Loucy (cell line): Measurements from ENCODE around the gene PNLIPRP1.

Experiments used
- H2AFZ ChIP-seq: fragments of 200-600 bp; sonication (generic); 2 replicates; pipeline ENCODE4 v1.6.0; 2016; ENCODE audit warnings: antibody characterized with exemption, mild to moderate bottlenecking, low read length, moderate library complexity
- H3F3A ChIP-seq: fragments of 200-600 bp; 2 replicates; pipeline ENCODE4 v1.6.0; 2016; ENCODE audit warnings: antibody characterized with exemption, low read depth, mild to moderate bottlenecking
- H3K27me3 ChIP-seq: fragments of 200-600 bp; sonication (generic); 2 replicates; pipeline ENCODE4 v1.6.1; 2014; ENCODE audit warnings: low read length, mild to moderate bottlenecking; ENCODE audit not compliant: insufficient read depth, poor library complexity, severe bottlenecking
- H3K36me3 ChIP-seq: fragments of 200-600 bp; sonication (generic); 2 replicates; pipeline ENCODE4 v1.6.1; 2016; ENCODE audit warnings: low read length; ENCODE audit not compliant: insufficient read depth
- H3K4me1 ChIP-seq: fragments of 200-600 bp; sonication (generic); 2 replicates; pipeline ENCODE4 v1.5.1; 2014; ENCODE audit warnings: low read length, mild to moderate bottlenecking; ENCODE audit not compliant: insufficient read depth, poor library complexity, severe bottlenecking
- H3K4me2 ChIP-seq: fragments of 200-600 bp; sonication (generic); 2 replicates; pipeline ENCODE4 v1.6.0; 2014; ENCODE audit warnings: antibody characterized with exemption, low read length, low read depth, mild to moderate bottlenecking; ENCODE audit not compliant: poor library complexity, severe bottlenecking
- H3K4me3 ChIP-seq: fragments of 200-600 bp; sonication (generic); 2 replicates; pipeline ENCODE4 v1.5.1; 2014; ENCODE audit warnings: low read length, mild to moderate bottlenecking, mixed read lengths; ENCODE audit not compliant: poor library complexity, severe bottlenecking
- H3K79me2 ChIP-seq: fragments of 200-600 bp; sonication (generic); 2 replicates; pipeline ENCODE4 v1.6.1; 2014; ENCODE audit warnings: low read length; ENCODE audit not compliant: insufficient read depth
- H3K9ac ChIP-seq: fragments of 200-600 bp; sonication (generic); 2 replicates; pipeline ENCODE4 v1.6.0; 2014; ENCODE audit warnings: mild to moderate bottlenecking, low read depth, low read length, moderate library complexity; ENCODE audit not compliant: poor library complexity, severe bottlenecking
- H3K9me2 ChIP-seq: fragments of 200-600 bp; sonication (generic); replicated peaks from 2 replicates; pipeline ENCODE4 v1.6.1; 2016; ENCODE audit warnings: low read depth, low read length, mixed read lengths
- H3K9me3 ChIP-seq: fragments of 200-600 bp; sonication (generic); 2 replicates; pipeline ENCODE4 v1.6.1; 2014; ENCODE audit warnings: mild to moderate bottlenecking, antibody characterized with exemption, low read length, low read depth; ENCODE audit not compliant: insufficient read depth
- H4K20me1 ChIP-seq: fragments of 200-600 bp; sonication (generic); 2 replicates; pipeline ENCODE4 v1.6.0; 2014; ENCODE audit warnings: antibody characterized with exemption, low read length, mild to moderate bottlenecking; ENCODE audit not compliant: insufficient read depth, poor library complexity, severe bottlenecking
- EZH2phosphoT487 ChIP-seq: fragments of 200-600 bp; IDR thresholded peaks from 2 replicates; pipeline ENCODE4 v1.6.1; 2018; ENCODE audit warnings: antibody characterized with exemption, mild to moderate bottlenecking, moderate library complexity, borderline replicate concordance
- TF ChIP-seq, protein P1 (sequence below): fragments of 200-600 bp; sonication (generic); conservative IDR thresholded peaks from 2 replicates; pipeline ENCODE4 v1.5.1; 2014; ENCODE audit warnings: mild to moderate bottlenecking, antibody characterized with exemption, low read length

The PNLIPRP1 gene

GRCh38 chr10:116565534-116565933 is 25.2 kb upstream of the PNLIPRP1 start:
- Histone ChIP-seq H3K9ac (no peak overlapping the region), H3K9me2 (no peaks in the 10 kb centered on the region), H3K9me3 (no peaks in the 10 kb centered on the region), H4K20me1 (no peaks in the 10 kb centered on the region), H3K79me2 (no peaks in the 10 kb centered on the region), H3K27me3 (no peaks in the 10 kb centered on the region), H3K4me2 (no peak overlapping the region), H2AFZ (no peak overlapping the region), H3F3A (no peaks in the 10 kb centered on the region), H3K4me1 (no peaks in the 10 kb centered on the region), H3K36me3 (no peaks in the 10 kb centered on the region), H3K4me3 (no peak overlapping the region)
- TF ChIP-seq EZH2phosphoT487, result no peak
- TF ChIP-seq, protein P1, sequence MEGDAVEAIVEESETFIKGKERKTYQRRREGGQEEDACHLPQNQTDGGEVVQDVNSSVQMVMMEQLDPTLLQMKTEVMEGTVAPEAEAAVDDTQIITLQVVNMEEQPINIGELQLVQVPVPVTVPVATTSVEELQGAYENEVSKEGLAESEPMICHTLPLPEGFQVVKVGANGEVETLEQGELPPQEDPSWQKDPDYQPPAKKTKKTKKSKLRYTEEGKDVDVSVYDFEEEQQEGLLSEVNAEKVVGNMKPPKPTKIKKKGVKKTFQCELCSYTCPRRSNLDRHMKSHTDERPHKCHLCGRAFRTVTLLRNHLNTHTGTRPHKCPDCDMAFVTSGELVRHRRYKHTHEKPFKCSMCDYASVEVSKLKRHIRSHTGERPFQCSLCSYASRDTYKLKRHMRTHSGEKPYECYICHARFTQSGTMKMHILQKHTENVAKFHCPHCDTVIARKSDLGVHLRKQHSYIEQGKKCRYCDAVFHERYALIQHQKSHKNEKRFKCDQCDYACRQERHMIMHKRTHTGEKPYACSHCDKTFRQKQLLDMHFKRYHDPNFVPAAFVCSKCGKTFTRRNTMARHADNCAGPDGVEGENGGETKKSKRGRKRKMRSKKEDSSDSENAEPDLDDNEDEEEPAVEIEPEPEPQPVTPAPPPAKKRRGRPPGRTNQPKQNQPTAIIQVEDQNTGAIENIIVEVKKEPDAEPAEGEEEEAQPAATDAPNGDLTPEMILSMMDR, result no peak

GRCh38 chr10:116566932-116567331 is 23.8 kb upstream of the PNLIPRP1 start:
- Histone ChIP-seq H3K4me1 (no peaks in the 10 kb centered on the region), H4K20me1 (no peaks in the 10 kb centered on the region), H3K36me3 (no peaks in the 10 kb centered on the region), H3K4me2 (no peak overlapping the region), H3K79me2 (no peaks in the 10 kb centered on the region), H3K4me3 (no peak overlapping the region), H3K27me3 (no peaks in the 10 kb centered on the region), H3F3A (no peaks in the 10 kb centered on the region), H3K9me2 (no peaks in the 10 kb centered on the region), H3K9me3 (no peaks in the 10 kb centered on the region), H3K9ac (no peak overlapping the region), H2AFZ (no peak overlapping the region)
- TF ChIP-seq, protein P1, result no peak
- no peak for TF ChIP-seq EZH2phosphoT487

- Histone ChIP-seq H3K9me3 (no peaks in the 10 kb centered on the region), H4K20me1 (no peaks in the 10 kb centered on the region), H3K9me2 (no peaks in the 10 kb centered on the region)
Measured at GRCh38 chr10:116567335-116567734, 23.4 kb upstream of the PNLIPRP1 start.

More at GRCh38 chr10:116567335-116567734, 23.4 kb upstream of the PNLIPRP1 start:
- H2AFZ ChIP-seq, result no peak overlapping the region
- H3K4me2 ChIP-seq, result no peak overlapping the region
- no peaks in the 10 kb centered on the region for H3K36me3 ChIP-seq
- TF ChIP-seq, protein P1, result no peak
- TF ChIP-seq EZH2phosphoT487, result no peak
- no peaks in the 10 kb centered on the region for H3F3A ChIP-seq
- no peaks in the 10 kb centered on the region for H3K4me1 ChIP-seq
- H3K79me2 ChIP-seq, result no peaks in the 10 kb centered on the region
- no peaks in the 10 kb centered on the region for H3K27me3 ChIP-seq
- H3K9ac ChIP-seq, result no peak overlapping the region
- no peak overlapping the region for H3K4me3 ChIP-seq
